HUES6 (cell line): ENCODE measurements around the gene RNF17.
A peak's percentile ranks its signal among the peaks of the same experiment; 100 is the strongest.

ENCODE experiments used
- H3K27ac ChIP-seq: 2 replicates; pipeline ENCODE4 v1.7.0; 2013; ENCODE audit warnings: low read depth, mild to moderate bottlenecking, low read length, inconsistent platforms
- H3K27me3 ChIP-seq: 2 replicates; pipeline ENCODE4 v1.6.1; 2013; ENCODE audit warnings: low read length; ENCODE audit not compliant: control insufficient read depth, insufficient read depth
- H3K36me3 ChIP-seq: 2 replicates; pipeline ENCODE4 v1.6.1; 2013; ENCODE audit warnings: low read length; ENCODE audit not compliant: control insufficient read depth, insufficient read depth
- H3K4me1 ChIP-seq: 2 replicates; pipeline ENCODE4 v1.6.1; 2013; ENCODE audit warnings: low read length; ENCODE audit not compliant: control insufficient read depth, insufficient read depth
- H3K4me3 ChIP-seq: 2 replicates; pipeline ENCODE4 v1.5.1; 2013; ENCODE audit warnings: low read depth, low read length
- H3K9ac ChIP-seq: one replicate; pipeline ENCODE4 v1.6.1; 2013; ENCODE audit warnings: mild to moderate bottlenecking, low read length
- H3K9me3 ChIP-seq: 2 replicates; pipeline ENCODE4 v1.6.1; 2013; ENCODE audit warnings: low read depth, low read length; ENCODE audit not compliant: control insufficient read depth, insufficient read depth

Gene RNF17

GRCh38 chr13:24744247-24744646 lies 19.7 kb upstream of the RNF17 start:
- H3K9me3 ChIP-seq: no peaks in the 10 kb centered on the region
- no peak overlapping the region for H3K27ac ChIP-seq
- no peaks in the 10 kb centered on the region for H3K36me3 ChIP-seq
- no peak overlapping the region for H3K4me3 ChIP-seq
- H3K27me3 ChIP-seq: peaks cover 71% of the 10 kb centered on the region
- no peak overlapping the region for H3K9ac ChIP-seq
- H3K4me1 ChIP-seq: peaks cover 20% of the 10 kb centered on the region

GRCh38 chr13:24745516-24745860 lies 18.5 kb upstream of the RNF17 start:
- peak overlapping the region; percentile 57; the same call in 1 of the 2 replicates for H3K4me3 ChIP-seq
- H3K36me3 ChIP-seq: no peaks in the 10 kb centered on the region
- no peak overlapping the region for H3K9ac ChIP-seq
- no peaks in the 10 kb centered on the region for H3K9me3 ChIP-seq
- H3K4me1 ChIP-seq: peaks cover 20% of the 10 kb centered on the region
- H3K27ac ChIP-seq: no peak overlapping the region
- H3K27me3 ChIP-seq: peaks cover 78% of the 10 kb centered on the region

GRCh38 chr13:24745861-24746617 lies 17.9 kb upstream of the RNF17 start:
- H3K27me3 ChIP-seq: peaks cover 78% of the 10 kb centered on the region
- no peak overlapping the region for H3K9ac ChIP-seq
- H3K9me3 ChIP-seq: no peaks in the 10 kb centered on the region
- H3K4me3 ChIP-seq: peak overlapping the region; percentile 57
- peaks cover 18% of the 10 kb centered on the region for H3K4me1 ChIP-seq
- no peaks in the 10 kb centered on the region for H3K36me3 ChIP-seq
- no peak overlapping the region for H3K27ac ChIP-seq

- Histone ChIP-seq H3K9me3 (no peaks in the 10 kb centered on the region), H3K36me3 (no peaks in the 10 kb centered on the region), H3K4me3 (peak overlapping the region; percentile 57), H3K4me1 (peaks cover 11% of the 10 kb centered on the region), H3K27me3 (peaks cover 75% of the 10 kb centered on the region), H3K27ac (no peak overlapping the region), H3K9ac (no peak overlapping the region)
Observed at GRCh38 chr13:24746618-24747247, 17.2 kb upstream of the RNF17 start.

- no peak overlapping the region for H3K9ac ChIP-seq
- H3K27me3 ChIP-seq: peaks cover 75% of the 10 kb centered on the region
- H3K4me1 ChIP-seq: peaks cover 6% of the 10 kb centered on the region
- H3K27ac ChIP-seq: no peak overlapping the region
- H3K4me3 ChIP-seq: peak overlapping the region; percentile 57
- no peaks in the 10 kb centered on the region for H3K36me3 ChIP-seq
- H3K9me3 ChIP-seq: no peaks in the 10 kb centered on the region
Observed at GRCh38 chr13:24747248-24748060, 16.5 kb upstream of the RNF17 start.

GRCh38 chr13:24748061-24748400 lies 15.9 kb upstream of the RNF17 start:
- H3K9ac ChIP-seq: no peak overlapping the region
- H3K9me3 ChIP-seq: no peaks in the 10 kb centered on the region
- no peaks in the 10 kb centered on the region for H3K36me3 ChIP-seq
- no peak overlapping the region for H3K27ac ChIP-seq
- H3K4me1 ChIP-seq: peaks cover 3% of the 10 kb centered on the region; the same call in 1 of the 2 replicates
- H3K4me3 ChIP-seq: peak overlapping the region; percentile 57
- peaks cover 69% of the 10 kb centered on the region for H3K27me3 ChIP-seq

- no peak overlapping the region for H3K27ac ChIP-seq
- H3K36me3 ChIP-seq: no peaks in the 10 kb centered on the region
- H3K4me3 ChIP-seq: no peak overlapping the region
- H3K9me3 ChIP-seq: no peaks in the 10 kb centered on the region
- no peak overlapping the region for H3K9ac ChIP-seq
- H3K27me3 ChIP-seq: no peaks in the 10 kb centered on the region
- H3K4me1 ChIP-seq: peaks cover 4% of the 10 kb centered on the region; the same call in 1 of the 2 replicates
Observed at GRCh38 chr13:24759197-24759596, 4.8 kb upstream of the RNF17 start.

- Histone ChIP-seq H3K4me1 (peaks cover 4% of the 10 kb centered on the region; the same call in 1 of the 2 replicates), H3K9ac (no peak overlapping the region), H3K9me3 (no peaks in the 10 kb centered on the region), H3K36me3 (no peaks in the 10 kb centered on the region), H3K27ac (no peak overlapping the region), H3K27me3 (no peaks in the 10 kb centered on the region), H3K4me3 (no peak overlapping the region)
Observed at GRCh38 chr13:24764276-24764630, 284 bp downstream of the RNF17 start.

GRCh38 chr13:24777171-24777570 lies 13.2 kb downstream of the RNF17 start:
- no peaks in the 10 kb centered on the region for H3K4me1 ChIP-seq
- H3K27me3 ChIP-seq: no peaks in the 10 kb centered on the region
- no peak overlapping the region for H3K4me3 ChIP-seq
- no peaks in the 10 kb centered on the region for H3K9me3 ChIP-seq
- no peaks in the 10 kb centered on the region for H3K36me3 ChIP-seq
- H3K27ac ChIP-seq: no peak overlapping the region
- H3K9ac ChIP-seq: no peak overlapping the region

GRCh38 chr13:24784319-24784718 lies 20.4 kb downstream of the RNF17 start:
- H3K36me3 ChIP-seq: no peaks in the 10 kb centered on the region
- no peaks in the 10 kb centered on the region for H3K4me1 ChIP-seq
- H3K27ac ChIP-seq: no peak overlapping the region
- H3K9me3 ChIP-seq: peaks cover 13% of the 10 kb centered on the region; the same call in 1 of the 2 replicates
- no peak overlapping the region for H3K9ac ChIP-seq
- no peak overlapping the region for H3K4me3 ChIP-seq
- no peaks in the 10 kb centered on the region for H3K27me3 ChIP-seq

- Histone ChIP-seq H3K9me3 (peaks cover 6% of the 10 kb centered on the region; the same call in 1 of the 2 replicates), H3K27me3 (no peaks in the 10 kb centered on the region), H3K36me3 (no peaks in the 10 kb centered on the region), H3K9ac (no peak overlapping the region), H3K27ac (no peak overlapping the region), H3K4me3 (no peak overlapping the region), H3K4me1 (no peaks in the 10 kb centered on the region)
Observed at GRCh38 chr13:24788538-24788937, 24.6 kb downstream of the RNF17 start.
